NCI-H748 (cell line): ENCODE results near the gene ARHGAP6.
"Not testable (repeated sequence)": the region's sequence is repeated elsewhere in the genome, so short reads cannot be mapped to it uniquely, and the experiment has no call there.

Experiments
- DNase-seq: peaks from one replicate; lab custom pipeline; 2025; ENCODE audit not compliant: unreplicated experiment; lab: John Stamatoyannopoulos, UW

The ARHGAP6 gene

GRCh38 chrX:11185861-11186260, 479.9 kb downstream of the ARHGAP6 start:
- DNase-seq, result peak; percentile 38

GRCh38 chrX:11180571-11180970, 485.1 kb downstream of the ARHGAP6 start:
- DNase-seq, result peak; percentile 84

- DNase-seq, result no peak
Observed at GRCh38 chrX:11172415-11172814, 493.3 kb downstream of the ARHGAP6 start.

- DNase-seq, result no peak
Observed at GRCh38 chrX:11171956-11172355, 493.8 kb downstream of the ARHGAP6 start.

GRCh38 chrX:11164433-11164832, 501.3 kb downstream of the ARHGAP6 start:
- DNase-seq, result no peak

GRCh38 chrX:11159149-11159548, 506.6 kb downstream of the ARHGAP6 start:
- DNase-seq, result no peak

GRCh38 chrX:11151799-11152559, 513.7 kb downstream of the ARHGAP6 start:
- DNase-seq, result peak; percentile 93

- no peak for DNase-seq
Observed at GRCh38 chrX:11148401-11148800, 517.3 kb downstream of the ARHGAP6 start.

- no peak for DNase-seq
Observed at GRCh38 chrX:11146411-11146810, 519.3 kb downstream of the ARHGAP6 start.

GRCh38 chrX:11143931-11144678, 521.6 kb downstream of the ARHGAP6 start:
- DNase-seq, result peak; percentile 85

- no peak for DNase-seq
Observed at GRCh38 chrX:11138498-11139390, 527.0 kb downstream of the ARHGAP6 start.

GRCh38 chrX:11137543-11138139, 528.1 kb downstream of the ARHGAP6 start:
- peak; percentile 21 for DNase-seq

- DNase-seq, result no peak
Observed at GRCh38 chrX:11135564-11136185, 530.0 kb downstream of the ARHGAP6 start.

GRCh38 chrX:11131146-11131545, 534.6 kb downstream of the ARHGAP6 start:
- DNase-seq, result no peak

GRCh38 chrX:11130136-11130535, 535.6 kb downstream of the ARHGAP6 start:
- no peak for DNase-seq

GRCh38 chrX:11129534-11130105, 536.1 kb downstream of the ARHGAP6 start:
- no peak for DNase-seq

- DNase-seq, result no peak
Observed at GRCh38 chrX:11125060-11125459, 540.7 kb downstream of the ARHGAP6 start.

GRCh38 chrX:11124112-11124511, 541.6 kb downstream of the ARHGAP6 start:
- DNase-seq, result no peak

GRCh38 chrX:11123087-11123486, 542.6 kb downstream of the ARHGAP6 start:
- not testable (repeated sequence) for DNase-seq

- DNase-seq, result no peak
Observed at GRCh38 chrX:11119313-11119943, 546.3 kb downstream of the ARHGAP6 start.
